ENCODE measurements around the gene HINT1.

GRCh38 chr5:131209175-131209505, 44.1 kb upstream of the HINT1 start:
- no peak for TF ChIP-seq CTCF (IDR thresholded peaks at IDR 0.05; ENCODE audit: low read length)
- TF ChIP-seq EZH2 (optimal IDR thresholded peaks at IDR 0.05; ENCODE audit: low read depth, low read length), result no peak
- no peak for TF ChIP-seq EZH2phosphoT487 (IDR thresholded peaks at IDR 0.05; ENCODE audit: low read length)
